DMS114 treated with DMSO at 0.1 percent for 48 hours (cell line): ENCODE results near the gene PLS3.

Experiments used
- DNase-seq: peaks from one replicate; lab custom pipeline; 2025; ENCODE audit not compliant: unreplicated experiment; lab: John Stamatoyannopoulos, UW

Gene PLS3

DNA sequence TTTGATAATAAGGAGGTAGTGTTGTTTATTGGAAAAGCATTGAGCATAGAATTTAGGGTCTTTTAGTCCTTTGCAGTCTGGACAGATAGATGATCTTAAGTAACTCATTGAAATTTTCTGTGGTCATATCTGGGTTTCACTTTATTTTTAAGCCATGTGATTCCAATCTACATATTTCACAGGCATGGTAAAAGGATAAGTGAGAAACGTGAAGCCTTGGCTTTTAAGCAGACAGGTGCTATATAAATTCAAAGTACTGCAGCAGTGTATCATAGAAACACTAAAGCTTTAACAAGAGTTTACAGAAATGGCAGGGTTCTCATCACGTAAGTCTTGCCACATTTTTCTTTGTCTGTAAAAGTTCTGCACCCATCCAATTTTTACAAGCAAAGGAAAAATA, 4.9 kb downstream of the PLS3 start:
- DNase-seq: no peak

- DNase-seq: no peak
These were observed 10.7 kb downstream of the PLS3 start for GRCh38 chrX:115571712-115572111.

DNA sequence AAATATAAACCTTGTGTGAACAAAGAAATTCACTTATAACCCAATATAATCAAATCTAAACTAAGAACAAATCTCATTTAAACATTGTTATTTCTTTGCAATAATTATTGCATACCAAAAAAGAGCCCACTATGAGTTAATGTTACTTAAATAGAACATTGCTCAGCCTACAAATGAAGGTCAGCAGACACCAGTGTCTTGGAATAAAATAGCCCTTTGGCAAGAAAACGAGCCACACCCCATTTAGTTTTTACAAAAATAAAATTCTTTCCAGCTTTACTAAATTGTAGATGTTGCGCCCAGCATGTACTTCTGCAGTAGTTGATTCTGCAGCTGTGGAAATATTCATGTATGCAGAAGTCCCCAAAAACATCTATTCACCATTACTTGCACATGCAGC, 12.2 kb downstream of the PLS3 start:
- no peak for DNase-seq

- no peak for DNase-seq
These were observed 15.7 kb downstream of the PLS3 start for GRCh38 chrX:115576676-115577075.

GRCh38 chrX:115579327-115579726, 18.4 kb downstream of the PLS3 start:
- DNase-seq: no peak

- DNase-seq: no peak
These were observed 18.9 kb downstream of the PLS3 start for GRCh38 chrX:115579786-115580294.

DNA sequence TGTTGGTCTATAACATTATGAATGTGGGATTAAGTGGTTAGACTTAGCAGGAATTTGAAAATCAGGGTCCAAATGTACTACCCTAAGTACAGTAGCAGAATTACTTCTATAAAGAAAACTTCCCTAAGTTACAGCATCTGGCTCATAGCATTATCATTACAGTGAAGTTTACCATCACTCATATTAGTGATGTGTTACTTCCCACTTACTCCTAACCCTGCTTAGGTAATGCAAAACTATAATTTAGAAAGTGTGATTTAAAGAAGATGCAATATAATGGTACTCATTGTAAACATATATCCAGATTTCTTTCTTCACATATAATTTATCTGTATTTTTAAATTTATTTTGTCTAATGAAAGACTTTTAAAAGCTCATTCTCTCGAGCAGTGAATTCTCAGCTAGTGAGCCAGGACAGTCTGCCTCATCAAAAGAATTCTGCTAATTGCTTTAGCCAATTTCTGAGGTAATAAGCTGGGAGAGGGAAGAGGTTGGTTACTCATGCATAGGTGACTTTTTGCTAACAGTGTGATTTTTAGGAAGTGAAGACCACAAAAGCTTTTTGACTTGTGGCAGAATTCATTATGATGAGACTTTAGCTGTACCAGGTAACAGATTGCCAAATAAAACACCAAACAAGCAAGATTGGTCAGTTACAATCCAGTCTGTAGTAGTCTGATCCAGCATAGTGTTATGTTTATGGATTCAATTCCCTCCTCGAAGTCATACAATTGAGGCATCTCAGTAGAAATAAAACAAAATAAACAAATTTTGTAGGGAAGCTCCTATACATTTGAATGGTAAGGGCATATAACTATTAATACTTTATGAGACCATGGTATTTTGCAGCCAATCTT, 21.0 kb downstream of the PLS3 start:
- no peak for DNase-seq

DNA sequence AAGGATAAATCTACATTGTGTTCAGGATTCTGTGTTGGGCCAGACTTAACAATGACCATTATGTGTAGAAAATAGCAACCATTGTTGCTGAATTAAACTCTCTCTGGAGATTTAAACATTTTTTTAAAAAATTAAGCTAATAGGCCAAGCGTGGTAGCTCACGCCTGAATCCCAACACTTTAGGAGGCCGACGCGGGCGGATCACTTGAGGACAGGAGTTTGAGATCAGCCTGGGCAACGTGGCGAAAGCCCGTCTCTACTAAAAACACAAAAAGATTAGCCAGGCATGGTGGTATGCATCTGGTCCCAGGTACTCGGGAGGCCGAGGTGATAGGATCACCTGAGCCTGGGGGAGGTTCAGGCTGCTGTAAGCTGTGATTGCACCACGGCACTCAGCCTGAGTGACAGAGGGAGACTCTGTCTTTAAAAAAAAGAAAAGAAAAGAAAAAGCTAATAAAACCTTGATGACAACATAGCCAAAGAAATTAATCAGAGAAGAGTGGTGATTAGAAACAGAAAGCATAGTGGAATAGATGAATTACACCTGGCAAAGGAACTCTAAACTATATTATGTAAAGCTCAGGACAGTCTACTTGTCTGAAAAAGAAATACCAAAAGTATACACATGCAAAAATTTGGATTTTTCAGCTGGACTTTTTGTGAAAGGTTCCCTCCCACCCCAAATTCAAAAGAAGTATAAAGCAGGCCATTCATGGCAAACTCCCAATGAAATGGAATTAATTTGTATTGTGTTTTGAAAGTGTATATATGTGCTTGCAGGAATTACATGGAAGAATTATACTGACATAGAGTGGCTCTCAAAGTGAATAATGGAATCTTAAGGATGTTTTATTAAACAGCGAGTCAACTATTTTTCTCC, 21.9 kb downstream of the PLS3 start:
- DNase-seq: no peak

GRCh38 chrX:115583496-115584004, 22.6 kb downstream of the PLS3 start:
- no peak for DNase-seq

GRCh38 chrX:115584696-115585095, 23.7 kb downstream of the PLS3 start:
- DNase-seq: no peak

DNA sequence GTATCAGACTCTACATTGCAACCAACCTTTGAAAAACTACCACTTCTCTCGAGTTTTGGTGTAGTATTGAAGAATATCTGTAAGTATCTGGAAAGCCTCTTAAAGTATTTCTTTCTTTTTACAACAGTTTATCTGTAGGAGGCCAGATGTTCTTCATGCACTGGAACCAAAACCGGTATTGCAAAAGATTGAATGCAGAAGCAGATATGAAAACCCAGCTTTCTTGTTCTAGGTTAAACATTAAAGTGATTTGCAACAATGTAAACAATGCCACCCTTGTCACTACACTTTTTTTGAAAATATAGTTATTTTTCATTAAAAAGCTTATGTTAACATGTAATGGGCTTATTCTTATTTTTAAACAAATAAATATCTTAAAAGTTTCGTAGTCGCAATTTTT, 27.2 kb downstream of the PLS3 start:
- DNase-seq: no peak

DNA sequence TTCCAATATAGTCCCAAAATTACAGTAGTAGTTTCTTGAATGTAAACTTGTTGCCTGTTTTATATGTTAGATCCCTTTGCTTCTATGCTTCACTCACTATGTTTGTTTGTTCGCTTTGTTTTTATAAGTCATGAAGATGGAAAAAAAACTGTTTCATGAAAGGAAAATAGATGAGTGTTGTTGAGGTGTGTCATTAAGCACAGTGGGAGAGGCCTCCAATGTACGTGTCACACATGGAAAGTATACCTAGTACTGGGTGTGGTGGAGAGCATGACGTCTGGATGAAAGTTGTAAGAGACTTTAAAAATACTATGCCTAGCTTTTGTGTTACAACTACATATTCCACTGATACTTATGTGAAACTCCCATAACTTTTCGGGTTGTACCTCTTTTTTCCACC, 28.4 kb downstream of the PLS3 start:
- no peak for DNase-seq

- DNase-seq: no peak
These were observed 30.4 kb downstream of the PLS3 start for GRCh38 chrX:115591420-115591819.

- DNase-seq: no peak
These were observed 31.2 kb downstream of the PLS3 start for GRCh38 chrX:115591856-115592842.

- DNase-seq: no peak
These were observed 32.2 kb downstream of the PLS3 start for GRCh38 chrX:115592997-115593734.

DNA sequence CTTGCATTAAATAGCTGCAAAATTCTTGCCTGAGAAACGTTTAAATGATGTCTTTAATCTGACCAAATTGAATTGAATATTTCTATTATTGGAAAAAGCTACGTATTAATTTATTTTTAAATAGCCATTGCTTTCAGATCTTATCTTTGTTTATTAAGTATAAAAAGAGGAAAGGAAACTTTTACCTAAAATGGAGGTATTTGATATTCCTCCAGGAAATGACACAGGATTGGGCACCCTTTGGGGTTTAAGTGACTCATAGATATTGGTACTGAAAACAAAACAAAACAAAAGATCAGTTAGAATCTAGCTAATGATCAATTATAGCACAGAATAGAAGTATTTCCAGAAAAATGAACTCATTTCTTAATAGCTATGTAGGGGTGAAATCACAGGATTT, 34.1 kb downstream of the PLS3 start:
- DNase-seq: no peak

GRCh38 chrX:115598556-115598955, 37.6 kb downstream of the PLS3 start:
- no peak for DNase-seq

- no peak for DNase-seq
These were observed 41.3 kb downstream of the PLS3 start for GRCh38 chrX:115602308-115602707.

DNA sequence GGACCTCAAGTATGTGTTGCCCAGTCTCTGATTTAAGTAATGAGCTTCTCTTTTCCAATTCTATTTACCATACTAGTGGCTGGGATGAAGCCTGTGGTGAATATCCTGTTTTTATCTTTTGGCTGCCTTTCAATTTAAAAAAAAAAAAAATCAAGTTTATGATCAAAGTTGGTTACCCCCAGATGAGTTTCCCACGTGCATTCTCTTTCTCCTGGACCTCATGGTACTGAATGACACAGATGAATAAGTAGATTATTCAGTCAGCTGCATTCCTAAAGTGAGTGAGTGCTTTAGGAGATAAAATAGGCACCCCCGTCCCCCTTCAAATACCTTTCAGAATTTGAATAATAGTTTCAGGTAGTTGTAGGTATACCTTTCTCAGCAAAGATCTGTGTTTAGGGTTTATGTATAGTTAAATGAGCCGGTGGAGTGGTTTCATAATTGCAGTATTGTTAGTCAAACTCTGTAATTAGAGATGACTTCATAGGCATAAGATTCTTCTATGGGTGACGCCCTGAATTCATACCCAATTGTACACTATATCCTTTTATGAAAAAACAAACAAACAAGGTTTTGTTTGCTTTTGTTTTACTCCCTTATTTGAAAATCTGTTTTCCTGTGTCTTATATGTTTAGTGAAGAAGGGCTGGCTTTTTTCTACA, 41.9 kb downstream of the PLS3 start:
- no peak for DNase-seq
